BE2C (cell line): ENCODE results near the gene MEGF9.
"Not testable (repeated sequence)": the region's sequence is repeated elsewhere in the genome, so short reads cannot be mapped to it uniquely, and the experiment has no call there.

ENCODE experiments used
- DNase-seq: peaks from one replicate; pipeline ENCODE4 v3.0.0-alpha.2; 2020
- H3K27me3 ChIP-seq: fragments of 250-450 bp; sonication (Bioruptor Pico); 2 replicates; pipeline ENCODE4 v1.5.1; 2020; ENCODE audit warnings: mild to moderate bottlenecking
- H3K36me3 ChIP-seq: fragments of 250-450 bp; sonication (Bioruptor Pico); 2 replicates; pipeline ENCODE4 v1.5.1; 2020; ENCODE audit warnings: mild to moderate bottlenecking
- H3K4me1 ChIP-seq: fragments of 250-450 bp; sonication (Bioruptor Pico); 2 replicates; pipeline ENCODE4 v1.5.1; 2020
- H3K4me3 ChIP-seq: 2 replicates; pipeline ENCODE4 v1.5.1; 2011; ENCODE audit warnings: low read depth, low read length
- H3K9me3 ChIP-seq: fragments of 250-450 bp; sonication (Bioruptor Pico); 2 replicates; pipeline ENCODE4 v1.5.1; 2020
- CTCF ChIP-seq: IDR thresholded peaks from 2 replicates; pipeline ENCODE4 v1.5.1; 2012; ENCODE audit warnings: mild to moderate bottlenecking, low read depth, low read length

Gene MEGF9

GRCh38 chr9:120648581-120649197 is 65.6 kb downstream of the MEGF9 start:
- DNase-seq: no peak
- Histone ChIP-seq H3K4me3 (no peak overlapping the region), H3K36me3 (no peaks in the 10 kb centered on the region), H3K9me3 (no peaks in the 10 kb centered on the region), H3K4me1 (peaks cover 6% of the 10 kb centered on the region), H3K27me3 (no peaks in the 10 kb centered on the region)
- TF ChIP-seq CTCF: no peak

GRCh38 chr9:120646948-120647347 is 67.3 kb downstream of the MEGF9 start:
- Histone ChIP-seq H3K4me1 (peaks cover 6% of the 10 kb centered on the region), H3K9me3 (no peaks in the 10 kb centered on the region), H3K27me3 (no peaks in the 10 kb centered on the region), H3K36me3 (no peaks in the 10 kb centered on the region), H3K4me3 (no peak overlapping the region)
- no peak for TF ChIP-seq CTCF
- no peak for DNase-seq

GRCh38 chr9:120645760-120646159 is 68.5 kb downstream of the MEGF9 start:
- no peaks in the 10 kb centered on the region for H3K36me3 ChIP-seq
- no peak for DNase-seq
- no peak overlapping the region for H3K4me3 ChIP-seq
- TF ChIP-seq CTCF: no peak
- H3K9me3 ChIP-seq: no peaks in the 10 kb centered on the region
- no peaks in the 10 kb centered on the region for H3K27me3 ChIP-seq
- peaks cover 6% of the 10 kb centered on the region for H3K4me1 ChIP-seq

GRCh38 chr9:120643061-120643460 is 71.2 kb downstream of the MEGF9 start:
- Histone ChIP-seq H3K9me3 (no peaks in the 10 kb centered on the region), H3K36me3 (no peaks in the 10 kb centered on the region), H3K4me3 (no peak overlapping the region), H3K27me3 (no peaks in the 10 kb centered on the region), H3K4me1 (peaks cover 6% of the 10 kb centered on the region)
- no peak for TF ChIP-seq CTCF
- no peak for DNase-seq

- DNase-seq: no peak
- H3K9me3 ChIP-seq: no peaks in the 10 kb centered on the region
- H3K27me3 ChIP-seq: no peaks in the 10 kb centered on the region
- H3K4me1 ChIP-seq: peaks cover 6% of the 10 kb centered on the region
- no peak overlapping the region for H3K4me3 ChIP-seq
- TF ChIP-seq CTCF: no peak
- H3K36me3 ChIP-seq: no peaks in the 10 kb centered on the region
Measured at GRCh38 chr9:120642129-120642770, 72.0 kb downstream of the MEGF9 start.

- H3K36me3 ChIP-seq, H3K27me3 ChIP-seq, H3K9me3 ChIP-seq, H3K4me1 ChIP-seq, DNase-seq, H3K4me3 ChIP-seq: not testable (repeated sequence)
Measured at GRCh38 chr9:120640874-120641273, 73.4 kb downstream of the MEGF9 start.
